MM.1S (cell line): Measurements from ENCODE around the gene SUPT4H1.

Source experiments
- DNase-seq: peaks from one replicate; pipeline ENCODE4 v3.0.0-alpha.2; 2015
- H2AFZ ChIP-seq: fragments of 300-600 bp; sonication (generic); 2 replicates; pipeline ENCODE4 v1.6.0; 2016; ENCODE audit warnings: antibody characterized with exemption, low read length
- H3F3A ChIP-seq: fragments of 300-600 bp; sonication (generic); 2 replicates; pipeline ENCODE4 v1.6.1; 2016; ENCODE audit warnings: mild to moderate bottlenecking, antibody characterized with exemption, low read length, moderate library complexity, mixed read lengths; ENCODE audit not compliant: insufficient read depth
- H3K27ac ChIP-seq: fragments of 300-600 bp; sonication (generic); 2 replicates; pipeline ENCODE4 v1.5.1; 2016; ENCODE audit warnings: mild to moderate bottlenecking, low read length
- H3K27me3 ChIP-seq: fragments of 300-600 bp; sonication (generic); replicated peaks from 2 replicates; pipeline ENCODE4 v1.6.0; 2016; ENCODE audit warnings: low read length; ENCODE audit not compliant: insufficient read depth
- H3K36me3 ChIP-seq: fragments of 300-600 bp; sonication (generic); replicated peaks from 2 replicates; pipeline ENCODE4 v1.6.1; 2016; ENCODE audit warnings: mild to moderate bottlenecking, low read length, mixed read lengths; ENCODE audit not compliant: insufficient read depth
- H3K4me1 ChIP-seq: fragments of 300-600 bp; sonication (generic); 2 replicates; pipeline ENCODE4 v1.6.1; 2016; ENCODE audit warnings: low read length, mixed read lengths
- H3K4me2 ChIP-seq: fragments of 300-600 bp; sonication (generic); 2 replicates; pipeline ENCODE4 v1.6.0; 2016; ENCODE audit warnings: low read depth, low read length
- H3K4me3 ChIP-seq: fragments of 300-600 bp; sonication (generic); 2 replicates; pipeline ENCODE4 v1.5.1; 2016; ENCODE audit warnings: low read length, mixed read lengths
- H3K79me2 ChIP-seq: fragments of 300-600 bp; sonication (generic); 2 replicates; pipeline ENCODE4 v1.6.1; 2016; ENCODE audit warnings: mixed run types, low read length, mixed read lengths
- H3K9ac ChIP-seq: fragments of 300-600 bp; sonication (generic); 2 replicates; pipeline ENCODE4 v1.6.1; 2016; ENCODE audit warnings: low read length, mixed read lengths
- H3K9me2 ChIP-seq: fragments of 300-600 bp; sonication (generic); replicated peaks from 2 replicates; pipeline ENCODE4 v1.6.1; 2016; ENCODE audit warnings: mild to moderate bottlenecking, low read length, mixed read lengths; ENCODE audit not compliant: insufficient read depth
- H3K9me3 ChIP-seq: fragments of 300-600 bp; sonication (generic); replicated peaks from 2 replicates; pipeline ENCODE4 v1.6.1; 2016; ENCODE audit warnings: mild to moderate bottlenecking, low read length, mixed read lengths; ENCODE audit not compliant: insufficient read depth
- H4K20me1 ChIP-seq: fragments of 300-600 bp; sonication (generic); 2 replicates; pipeline ENCODE4 v1.6.1; 2016; ENCODE audit warnings: mild to moderate bottlenecking, low read length, moderate library complexity, mixed read lengths; ENCODE audit not compliant: insufficient read depth
- EZH2 ChIP-seq: fragments of 300-600 bp; sonication (generic); optimal IDR thresholded peaks from 2 replicates; pipeline ENCODE3; 2017; ENCODE audit warnings: low read depth, mild to moderate bottlenecking, antibody characterized with exemption, low read length, mixed read lengths
- EZH2phosphoT487 ChIP-seq: fragments of 300-600 bp; sonication (generic); IDR thresholded peaks from 2 replicates; pipeline ENCODE4 v1.6.1; 2018; ENCODE audit warnings: antibody characterized with exemption, low read length
- TF ChIP-seq, protein P1 (sequence below): fragments of 300-600 bp; sonication (generic); IDR thresholded peaks from 2 replicates; pipeline ENCODE4 v1.5.1; 2016; ENCODE audit warnings: antibody characterized with exemption, low read length, mixed read lengths

SUPT4H1 gene

DNA sequence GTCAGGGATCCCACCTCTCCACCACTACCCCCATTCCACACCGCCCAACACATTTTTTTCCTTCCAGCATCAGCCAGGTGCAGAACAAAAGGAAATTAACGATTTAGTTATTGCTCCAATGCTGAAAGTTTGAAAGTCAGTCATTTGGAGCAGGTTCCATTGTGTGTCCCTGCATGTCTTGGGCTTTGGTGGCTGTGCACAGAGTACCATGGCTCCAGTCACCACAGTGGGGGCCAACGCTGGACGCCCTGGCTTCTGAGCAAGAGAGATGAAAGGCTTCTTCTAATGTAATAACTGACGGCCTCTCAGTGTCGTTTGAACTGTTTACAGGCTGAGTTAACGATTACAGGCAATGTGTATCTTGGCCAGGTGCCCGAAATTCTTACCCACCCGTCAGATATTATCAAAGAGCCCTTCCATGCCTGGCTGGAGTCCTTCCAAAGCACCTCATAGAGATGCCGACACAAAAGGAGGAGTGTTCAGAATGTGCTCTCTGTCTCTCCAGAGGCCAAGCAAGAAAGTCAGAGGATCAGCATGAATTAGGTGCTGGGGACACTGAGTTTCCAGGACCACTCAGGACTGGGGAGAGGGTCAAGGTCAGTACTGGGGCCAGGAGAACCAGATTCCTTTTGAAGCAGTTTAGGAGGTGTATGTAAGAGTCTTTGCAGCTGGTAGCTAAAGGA is 39.4 kb upstream of the SUPT4H1 start:
- H3K9me3 ChIP-seq = no peaks in the 10 kb centered on the region
- H4K20me1 ChIP-seq = no peaks in the 10 kb centered on the region
- no peak overlapping the region for H2AFZ ChIP-seq
- no peaks in the 10 kb centered on the region for H3F3A ChIP-seq
- DNase-seq = no peak
- no peak overlapping the region for H3K9ac ChIP-seq
- no peaks in the 10 kb centered on the region for H3K36me3 ChIP-seq
- H3K27ac ChIP-seq = no peak overlapping the region
- no peak overlapping the region for H3K4me3 ChIP-seq
- H3K9me2 ChIP-seq = no peaks in the 10 kb centered on the region
- TF ChIP-seq, protein P1, sequence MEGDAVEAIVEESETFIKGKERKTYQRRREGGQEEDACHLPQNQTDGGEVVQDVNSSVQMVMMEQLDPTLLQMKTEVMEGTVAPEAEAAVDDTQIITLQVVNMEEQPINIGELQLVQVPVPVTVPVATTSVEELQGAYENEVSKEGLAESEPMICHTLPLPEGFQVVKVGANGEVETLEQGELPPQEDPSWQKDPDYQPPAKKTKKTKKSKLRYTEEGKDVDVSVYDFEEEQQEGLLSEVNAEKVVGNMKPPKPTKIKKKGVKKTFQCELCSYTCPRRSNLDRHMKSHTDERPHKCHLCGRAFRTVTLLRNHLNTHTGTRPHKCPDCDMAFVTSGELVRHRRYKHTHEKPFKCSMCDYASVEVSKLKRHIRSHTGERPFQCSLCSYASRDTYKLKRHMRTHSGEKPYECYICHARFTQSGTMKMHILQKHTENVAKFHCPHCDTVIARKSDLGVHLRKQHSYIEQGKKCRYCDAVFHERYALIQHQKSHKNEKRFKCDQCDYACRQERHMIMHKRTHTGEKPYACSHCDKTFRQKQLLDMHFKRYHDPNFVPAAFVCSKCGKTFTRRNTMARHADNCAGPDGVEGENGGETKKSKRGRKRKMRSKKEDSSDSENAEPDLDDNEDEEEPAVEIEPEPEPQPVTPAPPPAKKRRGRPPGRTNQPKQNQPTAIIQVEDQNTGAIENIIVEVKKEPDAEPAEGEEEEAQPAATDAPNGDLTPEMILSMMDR = no peak
- no peak for TF ChIP-seq EZH2phosphoT487
- no peak overlapping the region for H3K4me2 ChIP-seq
- H3K4me1 ChIP-seq = peaks cover 10% of the 10 kb centered on the region; the same call in 1 of the 2 replicates
- no peaks in the 10 kb centered on the region for H3K27me3 ChIP-seq
- H3K79me2 ChIP-seq = no peaks in the 10 kb centered on the region

DNA sequence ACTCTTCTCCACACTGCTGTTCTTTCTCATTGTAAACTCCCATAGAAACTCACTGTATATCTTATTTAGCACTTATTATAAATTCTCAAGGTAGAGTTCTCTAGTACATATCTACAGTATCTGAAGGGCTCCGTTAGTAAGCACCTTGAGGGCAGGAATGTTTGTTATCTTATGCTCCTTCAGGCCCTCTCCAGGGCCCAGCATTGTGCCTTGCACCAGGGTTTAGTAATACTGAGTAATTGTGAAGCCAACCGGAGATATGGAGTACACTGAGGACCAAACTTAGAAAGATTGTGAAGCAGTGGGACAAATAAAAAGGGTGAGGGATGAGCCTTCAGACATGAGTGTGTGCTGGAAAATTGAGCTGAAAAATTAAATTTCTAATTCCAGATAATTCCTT is 38.9 kb upstream of the SUPT4H1 start:
- Histone ChIP-seq H3K4me3 (no peak overlapping the region), H3K4me2 (no peak overlapping the region), H3F3A (no peaks in the 10 kb centered on the region), H3K27ac (no peak overlapping the region), H3K27me3 (no peaks in the 10 kb centered on the region), H3K9ac (no peak overlapping the region), H3K4me1 (peaks cover 10% of the 10 kb centered on the region; the same call in 1 of the 2 replicates), H3K9me3 (no peaks in the 10 kb centered on the region), H4K20me1 (no peaks in the 10 kb centered on the region), H3K36me3 (no peaks in the 10 kb centered on the region), H3K79me2 (no peaks in the 10 kb centered on the region), H2AFZ (no peak overlapping the region), H3K9me2 (no peaks in the 10 kb centered on the region)
- no peak for DNase-seq
- TF ChIP-seq EZH2 (no peak), EZH2phosphoT487 (no peak)
- TF ChIP-seq, protein P1 = no peak

DNA sequence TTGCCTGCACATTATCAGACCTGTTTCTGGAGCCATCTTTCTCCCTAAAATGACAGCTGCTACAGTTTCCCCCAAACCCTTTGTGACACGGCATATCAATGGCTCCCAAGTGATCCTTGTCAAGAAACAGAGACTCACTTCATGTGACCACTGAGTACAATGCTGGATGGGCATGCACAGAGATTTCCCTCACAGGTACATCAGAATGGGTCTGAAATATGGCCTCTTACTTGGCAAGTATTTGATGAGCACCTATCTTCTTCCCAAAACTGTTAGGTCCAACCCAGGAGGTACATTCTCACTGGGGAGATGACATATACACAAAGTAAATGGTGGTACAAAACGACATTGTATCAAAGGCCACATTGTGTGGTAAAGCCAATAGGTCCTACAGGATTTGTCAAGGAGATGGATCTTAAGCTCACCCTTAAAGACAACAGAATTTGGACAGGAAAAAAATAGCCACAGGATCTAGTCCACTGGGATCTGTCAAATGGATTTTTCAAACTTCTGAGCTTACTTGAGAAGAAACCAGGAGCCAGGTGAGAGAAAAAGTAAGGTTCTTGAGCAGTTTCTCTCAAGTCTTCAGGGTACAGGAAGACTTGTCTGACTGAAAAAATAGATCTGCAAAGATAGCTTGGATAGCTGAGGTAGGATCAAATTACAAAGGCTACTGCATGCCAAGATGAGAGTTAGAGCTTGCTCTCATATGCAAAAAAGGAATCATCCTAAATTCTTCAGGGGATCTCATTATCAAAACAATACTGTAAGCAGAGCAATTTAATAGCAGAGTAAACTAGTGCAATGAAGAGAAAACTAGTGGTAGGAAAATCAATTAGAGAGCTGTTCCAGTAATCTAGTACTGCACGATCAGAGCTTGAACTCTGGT is 36.5 kb upstream of the SUPT4H1 start:
- TF ChIP-seq EZH2 = no peak
- TF ChIP-seq, protein P1 = no peak
- TF ChIP-seq EZH2phosphoT487 = no peak
- no peaks in the 10 kb centered on the region for H3F3A ChIP-seq
- H3K27me3 ChIP-seq = no peaks in the 10 kb centered on the region
- H3K9me3 ChIP-seq = no peaks in the 10 kb centered on the region
- H2AFZ ChIP-seq = no peak overlapping the region
- H3K9ac ChIP-seq = no peak overlapping the region
- H3K79me2 ChIP-seq = no peaks in the 10 kb centered on the region
- no peak overlapping the region for H3K4me2 ChIP-seq
- no peaks in the 10 kb centered on the region for H4K20me1 ChIP-seq
- H3K4me1 ChIP-seq = peaks cover 20% of the 10 kb centered on the region
- no peaks in the 10 kb centered on the region for H3K36me3 ChIP-seq
- DNase-seq = peak; percentile 22
- H3K4me3 ChIP-seq = no peak overlapping the region
- H3K9me2 ChIP-seq = no peaks in the 10 kb centered on the region
- H3K27ac ChIP-seq = no peak overlapping the region
